Keratinocyte (primary cell): ENCODE measurements around the gene TFAP2D.

Experiments
- CTCF ChIP-seq, 3 experiments: IDR thresholded peaks in 1 of 3; conservative IDR thresholded peaks in 1 of 3; optimal IDR thresholded peaks in 1 of 3; 2 replicates in 2 of 3; 3 replicates in 1 of 3; pipeline versions ENCODE3 to v1.5.1; 2011; ENCODE audit warnings: low read length in 3 of 3, mild to moderate bottlenecking in 3 of 3, moderate library complexity in 2 of 3, control low read depth in 1 of 3, inconsistent platforms in 1 of 3; ENCODE audit not compliant: insufficient read depth in 2 of 3; ENCODE audit errors: extremely low read depth in 1 of 3
- EZH2 ChIP-seq: IDR thresholded peaks from one replicate; pipeline ENCODE4 v1.6.1; 2012; ENCODE audit warnings: inconsistent platforms, mild to moderate bottlenecking, low read length, moderate library complexity

- TF ChIP-seq CTCF (optimal IDR thresholded peaks at IDR 0.05 in 1 of 3, IDR thresholded peaks at IDR 0.05 in 1 of 3, conservative IDR thresholded peaks at IDR 0.05 in 1 of 3; ENCODE audit: extremely low read depth in 1 of 3, insufficient read depth in 2 of 3, low read length in 3 of 3) (no peak), EZH2 (peak; percentile 8)
Measured at GRCh38 chr6:50819904-50820868, 106.9 kb downstream of the TFAP2D start.
